ENCODE measurements around the gene GULP1.

GULP1 gene

GRCh38 chr2:188582211-188582610 is 290.5 kb downstream of the GULP1 start:
- DNase-seq (ENCODE audit: low read depth), result no peak
- TF ChIP-seq CTCF (IDR thresholded peaks at IDR 0.05; ENCODE audit: control insufficient read depth, extremely low read depth, insufficient read depth), result no peak

GRCh38 chr2:188588235-188588634 is 296.6 kb downstream of the GULP1 start:
- H3K4me3 ChIP-seq (ENCODE audit: low read depth, low read length), result no peak overlapping the region
- no peak for TF ChIP-seq CTCF (IDR thresholded peaks at IDR 0.05; ENCODE audit: control insufficient read depth, extremely low read depth, insufficient read depth)
- DNase-seq (ENCODE audit: low read depth), result no peak

More at GRCh38 chr2:188582211-188582610, 290.5 kb downstream of the GULP1 start:
- no peak overlapping the region for H3K4me3 ChIP-seq (ENCODE audit: low read depth, low read length)

GRCh38 chr2:188596054-188596453 is 304.4 kb downstream of the GULP1 start:
- no peak for TF ChIP-seq CTCF (IDR thresholded peaks at IDR 0.05; ENCODE audit: control insufficient read depth, extremely low read depth, insufficient read depth)
- no peak for DNase-seq (ENCODE audit: low read depth)
- no peak overlapping the region for H3K4me3 ChIP-seq (ENCODE audit: low read depth, low read length)

- DNase-seq (ENCODE audit: low read depth), result no peak
- no peak overlapping the region for H3K4me3 ChIP-seq (ENCODE audit: low read depth, low read length)
Measured at GRCh38 chr2:188598551-188598950, 306.9 kb downstream of the GULP1 start.

GRCh38 chr2:188599140-188599539 is 307.5 kb downstream of the GULP1 start:
- no peak for TF ChIP-seq CTCF (IDR thresholded peaks at IDR 0.05; ENCODE audit: control insufficient read depth, extremely low read depth, insufficient read depth)
- H3K4me3 ChIP-seq (ENCODE audit: low read depth, low read length), result no peak overlapping the region
- no peak for DNase-seq (ENCODE audit: low read depth)

More at GRCh38 chr2:188598551-188598950, 306.9 kb downstream of the GULP1 start:
- TF ChIP-seq CTCF (IDR thresholded peaks at IDR 0.05; ENCODE audit: control insufficient read depth, extremely low read depth, insufficient read depth), result no peak

- DNase-seq (ENCODE audit: low read depth), result no peak
- H3K4me3 ChIP-seq (ENCODE audit: low read depth, low read length), result no peak overlapping the region
- TF ChIP-seq CTCF (IDR thresholded peaks at IDR 0.05; ENCODE audit: control insufficient read depth, extremely low read depth, insufficient read depth), result no peak
Measured at GRCh38 chr2:188600536-188601210, 309.0 kb downstream of the GULP1 start.

- DNase-seq (ENCODE audit: low read depth), result no peak
- no peak overlapping the region for H3K4me3 ChIP-seq (ENCODE audit: low read depth, low read length)
- no peak for TF ChIP-seq CTCF (IDR thresholded peaks at IDR 0.05; ENCODE audit: control insufficient read depth, extremely low read depth, insufficient read depth)
Measured at GRCh38 chr2:188601391-188601790, 309.7 kb downstream of the GULP1 start.
